ENCODE data around the gene APBA2. TPM values are rescaled to one million over a fixed set of nuclear protein-coding genes. Genes with fewer than 3 reads are reported as not detected.

The APBA2 gene
- total and polyA plus RNA-seq, 10 of the 15 experiments (the other 5 are each of a cell fraction or from before 2014, with no cell fraction given), result 0.06 to 0.26 (median 0.07) TPM; not detected in 7

DNA sequence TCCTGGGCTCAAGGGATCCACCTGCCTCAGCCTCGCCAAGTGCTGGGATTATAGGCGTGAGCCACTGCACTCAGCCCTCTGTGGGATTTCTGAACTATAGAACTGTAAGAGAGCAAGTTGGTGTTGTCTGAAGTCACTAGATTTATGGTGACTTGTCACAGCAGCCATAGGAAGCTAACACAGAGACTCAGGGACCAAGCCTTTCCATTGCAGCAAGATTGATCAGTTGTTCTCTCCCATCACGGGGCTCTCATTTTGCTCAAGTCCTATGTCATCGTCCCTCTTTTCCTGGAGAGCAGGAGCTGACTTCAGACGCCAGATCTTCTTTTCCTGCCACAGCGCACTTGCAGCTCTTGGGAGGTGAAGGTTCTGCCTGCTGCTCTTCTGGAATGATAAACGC, 61.0 kb downstream of the APBA2 start (continued):
- TF ChIP-seq, protein P1, sequence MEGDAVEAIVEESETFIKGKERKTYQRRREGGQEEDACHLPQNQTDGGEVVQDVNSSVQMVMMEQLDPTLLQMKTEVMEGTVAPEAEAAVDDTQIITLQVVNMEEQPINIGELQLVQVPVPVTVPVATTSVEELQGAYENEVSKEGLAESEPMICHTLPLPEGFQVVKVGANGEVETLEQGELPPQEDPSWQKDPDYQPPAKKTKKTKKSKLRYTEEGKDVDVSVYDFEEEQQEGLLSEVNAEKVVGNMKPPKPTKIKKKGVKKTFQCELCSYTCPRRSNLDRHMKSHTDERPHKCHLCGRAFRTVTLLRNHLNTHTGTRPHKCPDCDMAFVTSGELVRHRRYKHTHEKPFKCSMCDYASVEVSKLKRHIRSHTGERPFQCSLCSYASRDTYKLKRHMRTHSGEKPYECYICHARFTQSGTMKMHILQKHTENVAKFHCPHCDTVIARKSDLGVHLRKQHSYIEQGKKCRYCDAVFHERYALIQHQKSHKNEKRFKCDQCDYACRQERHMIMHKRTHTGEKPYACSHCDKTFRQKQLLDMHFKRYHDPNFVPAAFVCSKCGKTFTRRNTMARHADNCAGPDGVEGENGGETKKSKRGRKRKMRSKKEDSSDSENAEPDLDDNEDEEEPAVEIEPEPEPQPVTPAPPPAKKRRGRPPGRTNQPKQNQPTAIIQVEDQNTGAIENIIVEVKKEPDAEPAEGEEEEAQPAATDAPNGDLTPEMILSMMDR (IDR thresholded peaks at IDR 0.05 in 2 of 3, conservative IDR thresholded peaks at IDR 0.05 in 1 of 3; ENCODE audit: control insufficient read depth in 2 of 3, extremely low read depth in 1 of 3, insufficient read depth in 1 of 3, low read depth in 3 of 3, low read length in 3 of 3), result no peak

DNA sequence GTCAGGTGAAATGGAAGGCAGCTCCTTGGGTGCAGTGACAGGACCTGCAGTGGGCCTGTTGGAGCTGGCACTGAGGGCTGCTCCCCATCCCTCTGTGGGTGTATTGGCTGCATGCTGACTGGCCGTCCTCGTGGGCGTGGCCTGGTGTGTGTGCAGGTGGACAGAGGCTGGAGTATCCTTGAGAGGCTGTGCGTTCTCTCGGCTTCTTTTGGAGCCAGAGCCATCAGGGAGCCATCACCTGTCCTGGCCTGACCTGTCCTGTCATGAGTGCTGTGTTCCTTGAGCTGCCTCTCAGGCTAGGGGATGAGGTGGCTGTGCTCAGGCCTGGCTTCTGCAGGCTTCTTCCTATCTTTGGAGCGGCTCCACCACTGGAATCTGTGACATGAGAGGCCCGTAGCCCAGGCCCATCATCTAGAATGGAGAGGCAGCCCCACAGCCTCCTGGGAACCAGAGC, 61.5 kb downstream of the APBA2 start:
- no peaks in the 10 kb centered on the region for H3K4me1 ChIP-seq (ENCODE audit: control insufficient read depth, insufficient read depth, low read length)
- WGBS (ENCODE audit: insufficient coverage, insufficient replicate concordance, low lambda C conversion rate, missing lambda C conversion rate), result 3% methylated on average over 7 of the region's 7 CpGs
- DNase-seq (ENCODE audit: low read depth, low spot score) (no peak), FAIRE-seq (no peak), ATAC-seq (no peak)
- no TSS peak for BruUV-seq (replicated peaks)
- intact Hi-C loops (cut with micrococcal nuclease; ENCODE audit: unreplicated experiment), result no loop called here
- SMC1A ChIA-PET (ENCODE audit: uncharacterized antibody, unreplicated experiment), result no interaction called here
- in situ Hi-C loops (cut with MboI), result no loop called here
- H4K20me1 ChIP-seq (ENCODE audit: control insufficient read depth, insufficient read depth), result no peaks in the 10 kb centered on the region
- TF ChIP-seq, protein P2, sequence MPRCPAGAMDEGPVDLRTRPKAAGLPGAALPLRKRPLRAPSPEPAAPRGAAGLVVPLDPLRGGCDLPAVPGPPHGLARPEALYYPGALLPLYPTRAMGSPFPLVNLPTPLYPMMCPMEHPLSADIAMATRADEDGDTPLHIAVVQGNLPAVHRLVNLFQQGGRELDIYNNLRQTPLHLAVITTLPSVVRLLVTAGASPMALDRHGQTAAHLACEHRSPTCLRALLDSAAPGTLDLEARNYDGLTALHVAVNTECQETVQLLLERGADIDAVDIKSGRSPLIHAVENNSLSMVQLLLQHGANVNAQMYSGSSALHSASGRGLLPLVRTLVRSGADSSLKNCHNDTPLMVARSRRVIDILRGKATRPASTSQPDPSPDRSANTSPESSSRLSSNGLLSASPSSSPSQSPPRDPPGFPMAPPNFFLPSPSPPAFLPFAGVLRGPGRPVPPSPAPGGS (IDR thresholded peaks at IDR 0.05; ENCODE audit: borderline replicate concordance, insufficient read depth, low read depth, low read length, poor library complexity, severe bottlenecking), result no peak
- TF ChIP-seq ASH2L (IDR thresholded peaks at IDR 0.05; ENCODE audit: borderline replicate concordance, low read depth), result no peak
- TF ChIP-seq NRF1 (conservative IDR thresholded peaks at IDR 0.05; ENCODE audit: low read depth, low read length), result no peak
- no peak for TF ChIP-seq GABPA (IDR thresholded peaks at IDR 0.05; ENCODE audit: low read depth)
- TF ChIP-seq STAT3 (IDR thresholded peaks at IDR 0.05; ENCODE audit: low read depth, low read length), result no peak
- H3K4me3 ChIP-seq, result no peak overlapping the region
- H2AFZ ChIP-seq (ENCODE audit: control insufficient read depth, low read depth, low read length), result no peak overlapping the region
- H3K9ac ChIP-seq (ENCODE audit: control insufficient read depth, insufficient read depth, low read length), result no peak overlapping the region
- peaks cover 0 to 3% of the 10 kb centered on the region in 2 experiments; a peak in 3 of 4 replicates for H3K27me3 ChIP-seq (replicated peaks in 1 of 2; ENCODE audit: control insufficient read depth in 2 of 2, insufficient read depth in 2 of 2, low read length in 1 of 2)
- no peak overlapping the region for H3K27ac ChIP-seq (ENCODE audit: control insufficient read depth, insufficient read depth)
- H3K4me2 ChIP-seq (ENCODE audit: control insufficient read depth, insufficient read depth), result no peak overlapping the region
- H3K36me3 ChIP-seq (ENCODE audit: control insufficient read depth in 2 of 2, insufficient read depth in 2 of 2, low read length in 1 of 2), result no peaks in the 10 kb centered on the region
- POLR2A ChIA-PET, result no interaction called here
- RAD21 ChIA-PET (ENCODE audit: unreplicated experiment), result no interaction called here
- CTCF ChIA-PET, result interaction anchor here (0.8 kb wide), 1 partner anchor 31 kb away, joined by 3 read pairs; no protein-coding TSS in a partner anchor
- no peaks in the 10 kb centered on the region for H3K79me2 ChIP-seq (ENCODE audit: control insufficient read depth, insufficient read depth, low read length)
- no peaks in the 10 kb centered on the region for H3K9me3 ChIP-seq (replicated peaks; ENCODE audit: control insufficient read depth, insufficient read depth, low read length)
